T-helper 9 cell (primary cell): Measurements from ENCODE around the gene NXPH2.

Source experiments
- DNase-seq: peaks from one replicate; pipeline ENCODE4 v3.0.0-alpha.2; 2020
- total RNA-seq, 2 donors: gene quantifications; one replicate each; lab custom pipeline; 2026; lab: John Stamatoyannopoulos, UW

NXPH2 gene
- 0 reads per million in 2 donors for total RNA-seq

DNA sequence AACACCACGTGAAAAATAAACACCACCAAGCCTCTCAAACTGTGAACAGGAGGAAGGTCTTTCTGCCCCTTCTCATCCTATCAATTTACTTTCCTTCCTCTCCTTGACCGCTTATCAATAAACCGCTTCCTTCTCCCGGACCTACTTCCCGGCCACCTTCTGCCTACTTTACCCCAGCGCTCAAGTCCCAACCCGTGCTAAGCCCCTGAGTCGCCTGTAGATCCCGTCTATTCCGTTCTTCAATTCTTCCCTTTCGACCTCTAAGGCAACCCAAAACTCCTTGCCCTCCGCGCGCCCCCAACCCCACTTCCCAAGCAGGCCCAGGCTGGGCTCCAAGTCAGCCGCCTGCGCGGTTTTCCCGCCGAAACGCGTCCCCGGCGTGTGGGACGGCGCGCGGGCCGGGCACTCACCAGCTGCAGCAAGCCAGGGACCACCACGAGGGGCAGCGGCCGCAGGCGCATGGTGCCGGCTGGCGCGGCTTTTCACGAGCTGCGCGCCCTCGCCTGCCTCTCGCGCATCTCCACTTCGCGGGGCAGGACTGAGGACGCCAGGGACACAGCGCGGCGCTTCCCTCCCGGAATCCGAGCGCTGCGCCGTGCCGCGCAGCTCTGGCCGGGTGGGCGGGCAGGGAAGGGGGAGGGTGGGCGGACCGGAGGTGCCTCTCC is at the start of gene NXPH2:
TSS of gene NXPH2 (minus strand) at position 610 of the 665 bp plus-strand sequence. CDS start at position 461, 149 bp downstream.
- no peak for DNase-seq

DNA sequence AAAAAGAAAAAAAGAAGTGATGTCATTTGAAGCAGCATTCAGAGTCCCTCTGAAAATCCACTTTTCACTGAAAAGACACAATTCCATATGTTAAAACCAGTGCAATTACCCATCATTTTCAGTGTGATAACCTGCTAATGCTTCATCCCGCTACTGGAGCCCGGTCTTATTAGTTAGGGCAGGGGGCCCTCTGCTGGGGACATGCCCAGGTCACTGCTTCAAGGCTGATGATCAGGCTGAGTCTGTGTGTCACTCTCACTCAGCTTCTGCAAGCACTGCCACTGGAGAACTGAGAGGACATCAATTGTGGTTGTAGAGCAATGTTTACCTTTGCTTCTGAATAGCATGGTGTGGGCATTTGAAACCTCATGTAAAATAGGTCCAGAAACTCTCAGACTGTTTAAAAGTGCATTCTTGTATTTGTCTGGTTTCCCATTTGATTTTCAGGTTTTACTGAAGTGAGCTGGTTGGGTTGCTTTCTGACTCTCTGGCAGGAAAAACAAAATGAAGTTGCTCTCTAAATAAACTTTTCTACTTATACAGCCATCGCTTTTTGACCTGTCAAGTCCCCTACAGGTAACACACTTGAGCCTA is 49.2 kb upstream of the NXPH2 start:
- DNase-seq = peak; percentile 9

DNA sequence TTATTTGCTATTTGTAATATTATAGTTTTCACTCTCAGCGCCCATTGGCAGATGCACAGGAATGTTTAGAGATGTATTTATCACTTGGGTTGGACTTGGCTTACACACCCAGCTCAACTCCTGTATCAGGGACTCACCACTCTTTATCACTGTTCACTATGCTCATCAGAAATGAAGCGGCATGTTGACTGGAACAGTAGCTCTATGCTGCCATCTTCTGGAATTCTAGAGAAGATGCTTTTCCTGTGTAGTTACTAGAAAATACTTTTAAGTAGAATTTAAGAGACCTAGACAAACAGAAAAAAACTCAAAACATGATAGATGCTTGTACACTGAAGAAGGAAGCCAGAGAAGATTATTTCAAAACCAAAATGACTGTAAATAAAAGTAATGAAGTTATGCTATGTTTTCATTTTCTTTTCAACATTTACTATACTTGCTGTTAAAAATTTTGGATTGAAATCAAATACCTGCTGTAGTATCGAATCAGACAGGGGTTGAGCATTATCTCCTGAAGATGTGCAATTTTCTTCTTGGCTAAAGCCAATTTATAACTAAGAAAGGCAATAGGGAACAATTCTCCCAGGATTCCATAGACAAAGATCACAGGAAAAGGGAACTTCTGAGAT is 47.4 kb upstream of the NXPH2 start:
- DNase-seq = no peak

DNA sequence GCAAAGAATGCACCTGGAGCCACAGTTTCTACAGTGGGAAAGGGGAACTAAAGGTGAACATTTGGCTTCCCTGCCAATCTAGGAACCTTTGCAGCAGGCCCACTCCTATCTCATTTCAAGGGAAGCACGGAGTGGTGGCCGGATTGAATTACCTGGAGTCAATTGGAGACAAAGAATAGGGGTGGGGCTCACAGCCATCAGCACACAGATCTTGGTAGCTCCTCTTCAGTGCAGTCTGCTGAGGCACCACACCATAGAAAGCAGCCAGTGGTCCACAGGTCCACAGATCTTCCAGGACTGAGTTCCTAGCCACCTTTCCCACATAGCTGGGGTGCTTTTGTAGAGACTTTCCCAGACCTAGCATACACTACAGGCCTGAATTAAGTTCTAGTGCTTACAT is 43.5 kb upstream of the NXPH2 start:
- no peak for DNase-seq

DNA sequence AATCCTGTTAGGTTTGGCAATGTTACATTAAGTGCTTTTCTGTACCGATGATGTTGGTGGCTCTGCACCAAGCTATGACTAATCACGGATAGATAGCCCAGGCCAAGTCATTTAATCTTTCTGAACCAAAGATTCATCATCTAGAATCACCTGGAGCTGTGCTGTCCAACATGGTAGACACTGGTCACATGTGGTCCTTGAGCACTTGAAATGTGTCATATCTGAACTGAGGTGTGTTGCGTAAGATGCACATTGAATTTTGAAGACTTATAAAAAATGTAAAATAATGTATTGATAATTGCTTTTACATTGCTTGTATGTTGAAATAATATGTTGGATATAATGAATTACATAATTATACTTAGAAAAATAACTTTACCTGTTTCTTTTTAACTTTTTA is 39.8 kb upstream of the NXPH2 start:
- DNase-seq = no peak

DNA sequence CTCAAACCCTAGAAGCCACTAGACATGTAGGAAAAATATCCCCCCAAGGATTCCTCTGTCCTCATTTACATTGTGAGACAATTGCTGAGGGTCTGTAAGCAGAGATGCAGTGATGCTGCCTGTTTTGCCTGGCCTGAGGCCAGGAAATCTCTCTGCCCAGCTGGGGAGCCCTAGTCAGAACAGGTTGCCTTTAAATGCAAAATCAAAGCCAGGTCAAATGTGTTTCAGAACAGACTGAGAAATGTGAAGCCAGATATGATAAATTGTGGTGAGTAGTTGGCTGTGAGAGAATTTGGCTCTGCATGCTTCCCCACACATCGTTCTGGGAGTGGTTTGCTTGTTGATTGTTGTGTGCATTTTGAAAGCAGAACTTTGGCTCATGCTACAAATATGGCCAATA is 38.4 kb upstream of the NXPH2 start:
- no peak for DNase-seq

DNA sequence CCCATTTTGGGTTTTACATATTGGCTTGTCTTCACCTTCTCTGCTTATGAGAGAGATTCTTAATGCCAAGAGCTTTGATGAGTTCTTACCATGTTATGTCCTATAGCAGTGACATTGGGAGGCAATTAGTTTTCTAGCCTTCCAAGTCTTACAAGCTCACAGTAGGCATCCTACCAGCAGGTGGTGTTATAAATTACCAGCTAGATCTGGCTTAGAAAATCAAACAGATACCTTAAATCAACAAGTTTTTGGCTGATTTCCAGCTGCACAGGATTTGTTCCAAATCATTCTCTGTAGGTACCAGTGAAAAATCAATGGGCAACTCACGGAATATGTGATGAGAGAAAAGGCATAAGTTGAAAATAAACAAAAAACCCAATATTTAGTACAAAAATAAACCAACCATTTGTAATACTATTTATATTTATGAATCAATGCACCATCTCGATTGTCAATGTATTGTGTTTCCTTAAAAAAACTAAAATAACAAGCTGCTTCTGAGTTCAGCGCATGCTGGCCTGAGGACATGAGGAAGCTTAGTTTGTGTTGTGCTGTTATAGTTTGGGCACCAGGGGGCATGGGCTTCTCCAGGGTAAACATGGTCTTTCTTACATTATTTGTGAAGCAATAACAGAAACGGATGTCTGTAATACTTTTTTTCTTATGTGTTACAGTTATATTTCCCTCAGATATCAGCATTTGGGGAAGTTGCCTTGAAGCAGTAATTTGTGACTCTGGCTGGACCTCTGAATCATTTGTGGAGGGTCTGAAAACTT is 34.1 kb upstream of the NXPH2 start:
- no peak for DNase-seq

DNA sequence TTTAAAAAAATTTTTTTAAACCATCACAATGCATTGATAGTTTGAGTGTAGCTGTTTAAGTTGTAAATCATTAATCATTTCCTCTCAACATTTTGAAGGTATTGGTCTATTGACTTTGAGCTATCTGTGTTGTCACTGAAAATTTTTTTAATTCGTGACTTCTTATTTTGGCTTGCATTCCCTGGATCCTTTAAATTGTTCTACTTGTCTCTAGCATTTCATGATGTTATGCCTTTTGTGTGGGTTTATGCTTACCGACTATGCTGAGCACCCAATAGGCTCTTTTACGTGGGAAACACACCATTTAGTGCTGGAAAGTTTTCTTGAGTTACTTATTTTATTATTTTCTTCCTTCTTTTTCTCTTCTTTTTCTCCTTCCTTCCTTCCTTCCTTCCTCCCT is 31.2 kb upstream of the NXPH2 start:
- DNase-seq = no peak

DNA sequence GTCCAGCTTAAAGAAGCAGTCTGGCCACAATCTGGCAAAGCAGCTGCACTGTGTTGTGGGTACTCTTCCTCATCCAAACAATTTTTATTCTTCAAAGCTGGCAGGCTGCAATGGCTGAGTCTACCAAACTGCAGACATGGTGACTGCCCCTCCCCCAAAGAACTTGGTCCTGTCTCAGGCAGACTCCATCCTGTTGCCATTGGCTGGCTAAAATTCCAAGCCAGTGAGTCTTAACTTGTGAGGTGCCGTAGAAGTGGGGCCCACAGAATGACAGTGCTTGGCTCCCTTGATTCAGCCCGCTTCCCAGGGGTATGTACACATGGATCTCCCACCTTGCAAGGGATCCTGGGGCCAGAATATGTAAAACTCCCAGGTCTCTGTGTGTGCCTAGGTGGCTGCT is 14.5 kb upstream of the NXPH2 start:
- DNase-seq = no peak

DNA sequence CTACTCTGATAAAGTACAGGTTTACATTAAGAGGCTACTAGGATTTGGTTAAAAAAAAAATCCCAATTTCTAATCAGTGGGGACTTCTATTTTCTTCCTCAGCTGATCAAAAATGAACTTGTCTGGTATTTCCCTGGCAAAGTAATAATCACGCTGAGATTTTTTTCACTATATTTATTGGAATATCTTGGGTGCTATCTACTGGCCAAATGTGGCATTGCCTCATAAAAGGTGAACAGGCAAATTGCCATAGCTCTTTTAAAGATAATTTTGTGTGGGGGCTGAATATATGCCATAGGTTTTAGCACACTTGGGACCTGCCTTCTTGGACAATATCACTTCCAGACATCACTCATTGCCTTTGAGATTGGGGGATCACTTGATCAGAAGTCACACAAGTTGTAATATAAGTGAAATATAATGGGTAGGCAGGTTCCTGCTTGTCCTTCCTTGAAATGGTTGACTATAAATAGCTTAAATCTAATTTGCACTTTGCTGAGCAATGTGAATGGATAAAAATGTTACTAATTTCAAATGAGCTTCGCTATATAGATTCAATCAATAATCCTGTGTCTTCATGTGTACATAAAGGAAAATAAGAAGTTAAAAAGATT is 7.0 kb upstream of the NXPH2 start:
- no peak for DNase-seq

DNA sequence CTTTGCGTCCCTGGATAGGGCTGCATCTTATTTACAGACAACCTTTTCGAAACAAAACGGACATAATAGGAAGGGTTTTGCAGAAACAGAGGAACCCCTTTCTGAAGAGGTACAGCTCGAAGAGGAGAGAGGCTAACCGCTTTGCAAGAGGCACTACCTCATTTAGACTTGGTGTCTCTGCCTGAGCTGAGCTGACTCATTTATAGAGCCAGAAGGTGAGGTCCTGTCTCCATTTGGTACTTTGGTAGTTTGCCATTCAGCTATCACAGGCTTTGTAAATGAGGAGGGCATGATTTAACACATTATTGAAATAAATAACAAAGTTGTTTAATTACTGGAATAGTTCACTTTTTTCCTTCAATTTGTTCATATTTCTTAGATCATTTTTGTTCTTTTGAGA is 2.2 kb upstream of the NXPH2 start:
- no peak for DNase-seq

DNA sequence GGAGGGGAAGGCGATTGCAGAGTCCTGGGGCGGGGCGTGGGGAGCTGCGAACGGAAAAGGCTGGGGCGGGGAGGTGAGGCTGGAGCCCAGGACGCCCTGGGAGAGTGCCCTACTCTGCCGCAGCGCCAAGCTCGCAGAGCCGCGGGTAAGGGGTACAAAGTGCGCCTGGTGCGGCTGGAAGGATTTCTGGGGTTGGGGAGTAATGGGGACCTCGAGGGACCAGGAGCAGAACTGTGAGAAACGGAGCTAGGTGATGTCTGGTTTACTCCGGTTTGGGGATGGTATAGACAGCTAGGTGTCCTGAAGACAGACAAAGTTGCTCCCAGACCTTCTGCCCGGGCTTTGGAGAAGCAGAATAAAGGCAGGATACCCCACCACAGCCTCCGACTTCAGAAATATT is 718 bp upstream of the NXPH2 start:
- no peak for DNase-seq

DNA sequence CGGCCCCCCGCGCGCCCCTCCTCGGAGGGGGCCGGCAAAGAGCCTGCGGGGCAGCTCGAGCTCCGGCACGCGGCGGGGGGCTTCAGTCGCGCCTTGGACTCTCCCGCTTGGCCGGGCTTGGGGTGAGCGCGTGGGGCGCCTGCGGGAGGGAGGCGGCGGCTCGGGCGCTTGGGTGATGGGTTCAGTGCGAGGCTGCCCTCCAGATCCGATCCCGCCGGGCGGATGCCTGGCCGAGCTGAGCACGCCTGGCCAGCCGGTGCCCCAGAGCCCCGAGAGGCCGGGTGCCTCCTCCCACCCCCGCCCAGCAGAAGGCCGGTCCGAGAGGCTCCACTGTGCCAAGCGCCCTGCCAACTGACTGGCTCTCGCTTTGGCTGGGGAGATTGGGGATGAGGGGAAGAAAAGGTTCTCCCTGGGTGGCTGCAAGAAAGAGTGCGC is 273 bp upstream of the NXPH2 start:
- no peak for DNase-seq

DNA sequence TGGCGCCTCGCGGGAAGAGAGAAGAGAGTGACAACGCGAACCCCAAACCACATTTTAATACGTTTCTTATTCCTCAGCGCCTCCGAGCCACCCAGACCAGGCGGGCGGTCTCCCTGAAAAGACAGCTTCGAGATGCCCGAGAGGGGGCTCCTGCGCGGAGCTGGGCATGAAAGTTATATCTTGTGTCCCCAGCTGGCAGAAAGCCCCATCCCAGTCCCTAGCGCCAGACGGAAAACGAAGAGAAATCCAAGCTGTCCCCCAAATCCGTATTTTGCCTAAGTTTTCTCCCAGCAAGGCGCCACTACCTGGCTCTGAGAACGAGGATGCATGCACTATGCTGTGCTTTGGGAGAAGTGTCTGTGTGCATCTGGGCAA is 797 bp downstream of the NXPH2 start:
- no peak for DNase-seq

DNA sequence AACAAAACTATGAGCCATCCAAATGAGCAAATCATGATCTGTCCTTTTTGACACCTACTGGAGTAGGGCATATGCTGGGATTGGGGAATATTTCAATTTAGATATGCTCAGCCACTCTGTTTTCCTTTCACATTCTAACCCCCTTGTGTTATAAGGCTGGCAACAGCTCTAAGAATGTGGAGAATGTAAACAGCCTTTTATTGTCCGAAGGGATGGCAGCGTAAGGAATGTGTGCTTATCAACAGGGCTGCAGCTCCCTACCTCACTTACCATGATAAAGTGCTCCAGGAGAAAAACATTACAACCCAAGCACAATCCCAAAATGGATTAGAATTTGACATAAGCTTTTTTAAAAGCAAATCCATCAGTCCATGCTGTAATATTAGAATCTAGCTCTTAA is 2.2 kb downstream of the NXPH2 start:
- DNase-seq = no peak

DNA sequence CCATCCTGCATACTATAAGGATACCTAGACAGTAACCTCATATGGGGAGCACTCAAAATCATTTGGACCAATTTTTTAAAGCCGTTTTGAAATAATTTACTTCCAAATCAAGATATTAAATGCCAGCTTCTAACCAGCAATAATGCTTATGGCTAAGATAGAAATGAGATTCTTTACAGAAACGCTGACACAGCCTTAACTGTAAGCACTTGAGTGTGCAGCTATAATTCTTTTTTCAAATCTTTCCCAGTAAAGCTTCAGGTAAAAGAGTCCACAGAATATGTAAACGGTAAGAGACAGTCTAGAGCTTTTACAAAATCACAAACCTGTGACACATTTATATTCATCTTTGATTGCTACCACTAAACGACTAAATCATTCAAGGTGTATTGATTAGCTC is 4.5 kb downstream of the NXPH2 start:
- no peak for DNase-seq

DNA sequence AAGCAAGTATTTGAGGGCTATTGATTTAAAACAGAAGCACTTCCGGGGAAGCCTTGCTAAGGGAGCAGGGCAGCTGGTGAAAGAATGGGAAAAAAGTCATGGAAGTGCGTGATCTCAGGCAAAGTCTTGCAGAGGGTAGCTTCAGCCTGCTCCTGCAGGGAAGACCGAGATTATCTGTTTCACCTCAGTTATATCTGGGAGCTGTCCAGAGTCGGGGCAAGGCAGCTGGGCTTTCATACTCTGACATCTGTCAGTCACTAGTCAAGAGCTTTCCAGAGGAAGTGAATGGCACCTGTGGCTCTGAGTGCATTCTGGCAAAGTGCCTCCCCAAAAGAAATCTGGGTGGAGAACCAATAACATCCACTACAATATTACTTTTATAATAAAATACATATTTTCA is 8.7 kb downstream of the NXPH2 start:
- no peak for DNase-seq

DNA sequence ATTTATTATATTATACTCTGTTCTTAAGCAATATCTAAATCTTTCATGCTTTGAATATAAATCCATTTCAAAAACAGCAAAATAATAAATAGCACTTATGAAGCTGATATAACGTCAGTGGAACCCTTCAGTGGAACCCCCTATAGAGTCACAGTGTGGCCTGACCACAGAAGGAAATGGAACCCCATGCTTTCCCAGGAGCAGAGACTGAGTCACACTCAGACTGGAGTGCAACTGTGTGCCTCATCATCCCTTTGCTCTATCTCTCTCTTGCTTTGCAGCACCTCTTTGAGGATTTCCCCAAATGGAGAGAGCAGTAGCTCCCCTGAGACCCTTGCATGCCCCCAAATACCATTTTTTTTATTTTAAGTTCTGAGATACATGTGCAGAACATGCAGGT is 13.1 kb downstream of the NXPH2 start:
- DNase-seq = no peak

DNA sequence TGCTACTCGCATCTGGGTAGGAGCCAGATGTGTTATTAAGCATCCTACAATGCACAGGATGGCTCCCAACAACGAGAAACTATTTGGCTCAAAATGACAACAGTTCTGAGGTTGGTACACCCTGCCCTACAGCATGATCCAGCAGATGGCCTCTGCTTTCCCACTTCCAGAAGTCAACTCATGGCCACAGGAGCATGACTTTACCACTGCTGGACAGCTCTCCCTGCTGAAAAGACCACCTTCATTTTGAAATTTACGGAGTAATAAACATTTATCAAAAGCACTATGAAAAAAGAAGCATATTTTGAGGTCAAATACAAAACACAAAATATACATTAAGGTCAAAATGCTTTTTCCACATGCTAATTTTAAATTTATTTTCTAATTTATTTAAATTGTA is 13.7 kb downstream of the NXPH2 start:
- DNase-seq = no peak

DNA sequence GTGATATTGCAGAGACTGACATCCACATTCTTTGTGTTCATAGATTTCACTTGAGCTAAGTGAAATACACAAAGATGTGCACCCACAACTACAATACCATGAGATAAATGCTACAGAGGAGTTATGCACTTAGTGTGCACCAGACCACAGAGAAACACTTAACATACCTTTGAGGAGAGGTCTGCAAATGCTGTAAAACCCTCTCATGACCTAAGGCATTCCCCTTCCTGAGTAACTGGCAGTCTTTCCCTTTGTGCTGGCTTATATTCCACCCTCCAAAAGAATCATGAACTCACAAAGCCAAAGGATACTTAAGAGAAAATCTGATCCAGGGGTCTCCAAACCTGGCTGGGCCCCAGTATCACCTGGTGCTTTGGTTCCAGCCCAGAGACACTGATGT is 16.2 kb downstream of the NXPH2 start:
- DNase-seq = no peak

DNA sequence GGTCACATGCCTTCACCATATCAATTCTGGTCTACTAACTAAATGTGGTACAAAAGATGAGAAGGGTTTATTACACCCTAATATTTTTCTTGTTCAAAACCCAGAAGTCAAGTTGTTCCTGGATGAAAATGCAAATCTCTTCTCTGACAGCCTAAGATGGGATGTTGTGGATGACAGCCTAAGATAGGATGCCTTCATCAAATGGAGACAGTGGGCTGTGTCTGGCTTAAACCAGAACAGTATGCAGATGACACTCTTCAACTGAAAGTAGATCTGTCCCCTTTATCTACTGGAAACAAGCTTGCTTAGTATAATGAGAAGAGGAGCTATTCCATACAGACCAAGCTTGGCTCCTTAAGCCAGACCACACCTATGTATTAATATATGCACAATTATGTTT is 17.7 kb downstream of the NXPH2 start:
- no peak for DNase-seq

DNA sequence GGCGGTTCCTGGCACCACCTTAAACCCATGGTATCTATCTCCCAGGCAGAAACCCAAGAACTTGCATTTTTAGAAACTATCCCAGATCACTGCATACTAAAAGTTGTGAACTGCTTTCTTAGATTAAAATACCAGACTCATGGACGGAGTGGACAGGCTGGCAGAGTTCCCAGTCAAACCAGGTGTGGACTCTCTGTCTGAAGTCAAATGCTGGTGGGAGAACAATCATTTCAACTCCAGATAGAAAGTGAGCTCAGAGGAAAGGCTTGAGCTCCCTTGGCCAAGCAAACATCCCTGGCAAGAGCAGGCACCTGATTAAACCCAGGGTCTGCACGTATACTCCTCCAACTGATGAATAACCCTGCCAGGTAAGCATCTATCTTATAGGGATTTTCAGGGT is 19.5 kb downstream of the NXPH2 start:
- no peak for DNase-seq

DNA sequence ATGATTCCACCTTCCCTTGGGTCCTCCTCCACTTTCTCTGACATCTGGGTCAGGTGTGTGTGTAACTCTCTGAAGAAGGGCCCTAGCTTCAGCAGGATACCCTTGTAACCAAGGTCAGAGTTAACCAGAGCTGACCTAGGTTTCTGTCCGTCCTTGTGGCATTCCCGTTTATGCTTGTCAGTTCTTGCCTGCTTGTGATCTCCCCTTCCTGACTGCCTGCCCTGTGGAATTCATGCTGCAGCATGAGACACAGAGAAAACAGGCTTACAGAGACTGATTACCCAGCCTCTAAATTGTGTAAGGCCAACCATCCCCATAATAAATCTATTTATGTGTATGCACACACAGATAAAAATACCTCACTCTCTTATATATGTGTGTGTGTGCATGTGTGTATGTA is 22.8 kb downstream of the NXPH2 start:
- DNase-seq = no peak
